Thoracic aorta (tissue), 2 donors: ENCODE data around the gene HPCAL1. TPM values are rescaled to one million over a fixed set of nuclear protein-coding genes. Genes with fewer than 3 reads are reported as not detected.

ENCODE experiments used
- ATAC-seq: fragments of 150-250 bp; one replicate; pipeline ENCODE4 v1.8.0; 2017; ENCODE audit warnings: low read depth; ENCODE audit not compliant: insufficient number of reproducible peaks, low FRiP score
- DNase-seq: peaks from one replicate; pipeline ENCODE4 v3.0.0-alpha.2; 2020; ENCODE audit warnings: low spot score
- H3K27ac ChIP-seq, 2 donors: fragments of 200-600 bp; sonication (generic); 1 replicate in 1 of 2; 2 replicates in 1 of 2; pipeline ENCODE4 v1.5.1; 2016; ENCODE audit warnings: mild to moderate bottlenecking in 2 of 2, moderate library complexity in 2 of 2
- H3K27me3 ChIP-seq: fragments of 200-600 bp; sonication (generic); replicated peaks from 2 replicates; pipeline ENCODE4 v1.6.0; 2016; ENCODE audit warnings: mild to moderate bottlenecking; ENCODE audit not compliant: insufficient read depth
- H3K36me3 ChIP-seq: fragments of 200-600 bp; sonication (generic); one replicate; pipeline ENCODE4 v1.5.1; 2016
- H3K4me1 ChIP-seq, 2 donors: fragments of 200-600 bp; sonication (generic); 1 replicate in 1 of 2; 2 replicates in 1 of 2; pipeline versions ENCODE4 v1.5.1 to v1.6.0; 2016; ENCODE audit warnings: low read depth in 2 of 2, mild to moderate bottlenecking in 1 of 2; ENCODE audit not compliant: control insufficient read depth in 1 of 2
- H3K4me3 ChIP-seq: fragments of 200-600 bp; sonication (generic); 2 replicates; pipeline ENCODE4 v1.5.1; 2016; ENCODE audit warnings: mild to moderate bottlenecking
- H3K9me3 ChIP-seq: fragments of 200-600 bp; sonication (generic); 2 replicates; pipeline ENCODE4 v1.5.1; 2016
- total RNA-seq, 2 donors: library from RNA; depleted of rRNA; stranded (reverse); fragments of >200 nt; gene quantifications; one replicate each; pipeline versions ENCODE4 v1.1.0 to v1.2.3, GENCODE V29; 2016
- TF ChIP-seq, protein P1 (sequence below): fragments of 200-600 bp; sonication (generic); IDR thresholded peaks from one replicate; pipeline ENCODE4 v1.5.1; 2019; ENCODE audit warnings: antibody characterized with exemption

Gene HPCAL1
- total RNA-seq, 2 donors from 2014 or later: 34.6 to 50.2 TPM

DNA sequence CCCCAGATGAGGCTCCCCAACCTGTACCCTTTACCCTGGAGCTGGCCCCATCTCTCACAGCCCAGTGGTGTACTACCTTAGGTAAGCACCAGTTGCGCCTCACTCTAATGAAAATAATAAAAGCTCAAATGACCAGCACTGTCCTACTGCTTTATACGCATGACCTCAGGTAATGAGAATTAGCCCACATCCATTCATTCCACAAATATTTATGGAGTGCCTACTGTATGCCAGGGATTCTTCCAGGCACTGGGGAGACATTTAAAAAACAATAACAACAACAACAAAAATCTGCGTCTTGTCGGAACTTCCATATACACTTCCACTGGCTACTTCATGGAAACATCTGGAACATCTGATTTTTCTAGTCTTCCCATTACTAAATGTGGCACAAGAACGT lies 20.8 kb downstream of the HPCAL1 start:
- DNase-seq: no peak
- no peak for ATAC-seq
- TF ChIP-seq, protein P1, sequence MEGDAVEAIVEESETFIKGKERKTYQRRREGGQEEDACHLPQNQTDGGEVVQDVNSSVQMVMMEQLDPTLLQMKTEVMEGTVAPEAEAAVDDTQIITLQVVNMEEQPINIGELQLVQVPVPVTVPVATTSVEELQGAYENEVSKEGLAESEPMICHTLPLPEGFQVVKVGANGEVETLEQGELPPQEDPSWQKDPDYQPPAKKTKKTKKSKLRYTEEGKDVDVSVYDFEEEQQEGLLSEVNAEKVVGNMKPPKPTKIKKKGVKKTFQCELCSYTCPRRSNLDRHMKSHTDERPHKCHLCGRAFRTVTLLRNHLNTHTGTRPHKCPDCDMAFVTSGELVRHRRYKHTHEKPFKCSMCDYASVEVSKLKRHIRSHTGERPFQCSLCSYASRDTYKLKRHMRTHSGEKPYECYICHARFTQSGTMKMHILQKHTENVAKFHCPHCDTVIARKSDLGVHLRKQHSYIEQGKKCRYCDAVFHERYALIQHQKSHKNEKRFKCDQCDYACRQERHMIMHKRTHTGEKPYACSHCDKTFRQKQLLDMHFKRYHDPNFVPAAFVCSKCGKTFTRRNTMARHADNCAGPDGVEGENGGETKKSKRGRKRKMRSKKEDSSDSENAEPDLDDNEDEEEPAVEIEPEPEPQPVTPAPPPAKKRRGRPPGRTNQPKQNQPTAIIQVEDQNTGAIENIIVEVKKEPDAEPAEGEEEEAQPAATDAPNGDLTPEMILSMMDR: no peak

DNA sequence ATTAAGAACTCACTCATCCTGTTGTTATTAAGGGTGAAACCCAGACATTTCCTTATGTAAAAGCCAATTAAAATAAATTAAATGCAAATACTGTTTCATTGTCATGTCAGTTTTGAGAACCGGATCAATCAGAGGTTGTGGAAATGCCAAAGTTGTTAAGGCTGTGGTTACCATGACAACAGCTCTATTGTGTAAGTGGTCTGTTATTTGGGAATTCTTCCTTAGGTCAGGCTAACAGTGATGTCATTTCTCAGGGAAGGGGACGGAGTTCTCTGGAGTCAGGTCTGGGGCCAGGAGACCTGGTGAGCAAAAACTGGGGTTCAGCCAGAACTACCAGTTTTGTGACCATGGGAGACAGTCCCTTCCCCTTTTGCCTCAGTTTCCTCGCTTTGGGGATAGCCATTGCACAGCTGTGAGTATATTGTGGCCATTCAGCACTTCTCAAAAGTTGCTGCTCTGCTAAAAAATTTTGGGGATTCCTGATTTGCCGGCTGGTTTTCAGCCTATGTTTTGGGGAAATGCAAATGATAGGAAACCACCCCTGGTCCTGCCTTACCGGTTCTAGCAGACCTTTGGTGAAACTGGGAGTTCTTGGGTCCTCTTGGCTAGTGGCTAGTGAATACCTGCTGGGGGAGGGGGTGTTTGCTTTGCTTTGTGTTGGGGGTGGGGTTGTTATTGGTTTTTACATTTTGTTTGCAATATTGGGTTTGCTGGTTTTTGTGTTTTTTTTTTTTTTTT lies 21.6 kb downstream of the HPCAL1 start:
- Histone ChIP-seq H3K9me3 (no peaks in the 10 kb centered on the region), H3K36me3 (no peaks in the 10 kb centered on the region), H3K27ac (no peak overlapping the region), H3K4me3 (no peak overlapping the region), H3K27me3 (no peaks in the 10 kb centered on the region), H3K4me1 (peaks cover 0 to 3% of the 10 kb centered on the region in 2 donors)
- DNase-seq (no peak), ATAC-seq (no peak)
- TF ChIP-seq, protein P1: no peak

More for the DNA sequence above, 20.8 kb downstream of the HPCAL1 start:
- H3K4me3 ChIP-seq: no peak overlapping the region
- H3K9me3 ChIP-seq: no peaks in the 10 kb centered on the region
- no peaks in the 10 kb centered on the region for H3K27me3 ChIP-seq
- no peaks in the 10 kb centered on the region for H3K36me3 ChIP-seq
- H3K4me1 ChIP-seq: peaks cover 0 to 3% of the 10 kb centered on the region in 2 donors
- H3K27ac ChIP-seq: no peak overlapping the region

- Histone ChIP-seq H3K27ac (no peak overlapping the region), H3K27me3 (no peaks in the 10 kb centered on the region), H3K36me3 (no peaks in the 10 kb centered on the region), H3K4me3 (no peak overlapping the region), H3K9me3 (no peaks in the 10 kb centered on the region), H3K4me1 (peaks cover 3 to 10% of the 10 kb centered on the region in 2 donors)
- ATAC-seq (no peak), DNase-seq (no peak)
- TF ChIP-seq, protein P1: no peak
Observed at GRCh38 chr2:10325278-10326145, 22.8 kb downstream of the HPCAL1 start.

DNA sequence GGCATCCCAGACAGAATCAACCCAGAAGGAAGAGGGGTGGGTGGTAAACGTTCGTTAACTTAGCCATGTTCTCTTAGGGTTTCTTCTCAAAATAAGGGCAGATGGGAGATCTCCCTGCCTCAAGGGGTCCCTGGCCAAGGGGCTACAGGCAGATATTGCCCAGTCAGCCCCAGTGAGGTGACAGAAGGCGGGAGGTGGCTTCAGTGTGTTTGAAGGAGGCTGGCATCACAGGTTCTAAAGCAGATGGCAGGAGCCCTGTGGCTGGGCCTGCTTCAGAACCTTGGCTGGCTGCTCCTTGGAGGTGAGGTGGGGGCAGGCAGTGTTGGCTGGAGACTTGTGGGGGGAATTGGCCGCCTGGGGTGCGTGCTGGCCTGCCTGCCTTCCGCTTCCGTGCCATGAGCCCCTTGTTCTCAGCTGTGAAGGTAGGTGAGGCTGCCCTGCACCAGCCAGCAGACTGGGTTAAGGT lies 23.5 kb downstream of the HPCAL1 start:
- no peak for DNase-seq
- TF ChIP-seq, protein P1: no peak

More for the DNA sequence above, 23.5 kb downstream of the HPCAL1 start:
- Histone ChIP-seq H3K27me3 (no peaks in the 10 kb centered on the region), H3K4me3 (no peak overlapping the region), H3K4me1 (peaks cover 7 to 10% of the 10 kb centered on the region in 2 donors), H3K27ac (no peak overlapping the region), H3K9me3 (no peaks in the 10 kb centered on the region), H3K36me3 (no peaks in the 10 kb centered on the region)
- ATAC-seq: no peak
